ENCODE data around the gene KLF9.

KLF9 gene

GRCh38 chr9:70382709-70383605, 31.5 kb downstream of the KLF9 start:
- Mint-ChIP-seq H3K36me3 (ENCODE audit: low read depth) (peaks cover 28% of the 10 kb centered on the region), H3K9me3 (no peaks in the 10 kb centered on the region), H3K4me3 (no peak overlapping the region), H3K27ac (no peak overlapping the region), H3K27me3 (no peaks in the 10 kb centered on the region), H3K4me1 (peaks cover 17% of the 10 kb centered on the region)
- DNase-seq (no peak), ATAC-seq (no peak)

GRCh38 chr9:70382046-70382708, 32.3 kb downstream of the KLF9 start:
- Mint-ChIP-seq H3K4me3 (no peak overlapping the region), H3K27ac (no peak overlapping the region)

GRCh38 chr9:70374962-70375618, 39.4 kb downstream of the KLF9 start:
- ATAC-seq (no peak), DNase-seq (no peak)
- Mint-ChIP-seq H3K4me3 (no peak overlapping the region), H3K4me1 (no peaks in the 10 kb centered on the region), H3K9me3 (no peaks in the 10 kb centered on the region), H3K36me3 (ENCODE audit: low read depth) (no peaks in the 10 kb centered on the region), H3K27ac (no peak overlapping the region), H3K27me3 (no peaks in the 10 kb centered on the region)

More at GRCh38 chr9:70382046-70382708, 32.3 kb downstream of the KLF9 start:
- peaks cover 23% of the 10 kb centered on the region for H3K36me3 Mint-ChIP-seq (ENCODE audit: low read depth)
- H3K27me3 Mint-ChIP-seq = no peaks in the 10 kb centered on the region
- H3K4me1 Mint-ChIP-seq = peaks cover 11% of the 10 kb centered on the region
- no peaks in the 10 kb centered on the region for H3K9me3 Mint-ChIP-seq
- DNase-seq (no peak), ATAC-seq (no peak)

- H3K4me1 Mint-ChIP-seq = no peaks in the 10 kb centered on the region
- H3K4me3 Mint-ChIP-seq = no peak overlapping the region
- H3K27ac Mint-ChIP-seq = no peak overlapping the region
- DNase-seq = no peak
- no peaks in the 10 kb centered on the region for H3K27me3 Mint-ChIP-seq
- ATAC-seq = no peak
- H3K9me3 Mint-ChIP-seq = no peaks in the 10 kb centered on the region
- no peaks in the 10 kb centered on the region for H3K36me3 Mint-ChIP-seq (ENCODE audit: low read depth)
Measured at GRCh38 chr9:70367305-70367930, 47.0 kb downstream of the KLF9 start.

GRCh38 chr9:70363760-70364159, 50.7 kb downstream of the KLF9 start:
- Mint-ChIP-seq H3K27ac (no peak overlapping the region), H3K36me3 (ENCODE audit: low read depth) (no peaks in the 10 kb centered on the region), H3K4me3 (no peak overlapping the region), H3K27me3 (no peaks in the 10 kb centered on the region), H3K9me3 (no peaks in the 10 kb centered on the region), H3K4me1 (no peaks in the 10 kb centered on the region)
- ATAC-seq = no peak
- DNase-seq = no peak

GRCh38 chr9:70362952-70363351, 51.5 kb downstream of the KLF9 start:
- no peak for ATAC-seq
- Mint-ChIP-seq H3K9me3 (no peaks in the 10 kb centered on the region), H3K4me1 (no peaks in the 10 kb centered on the region), H3K4me3 (no peak overlapping the region), H3K27me3 (no peaks in the 10 kb centered on the region), H3K36me3 (ENCODE audit: low read depth) (no peaks in the 10 kb centered on the region), H3K27ac (no peak overlapping the region)
- no peak for DNase-seq

GRCh38 chr9:70355801-70356200, 58.7 kb downstream of the KLF9 start:
- H3K36me3 Mint-ChIP-seq (ENCODE audit: low read depth) = peaks cover 19% of the 10 kb centered on the region
- no peak for ATAC-seq

GRCh38 chr9:70352802-70353201, 61.7 kb downstream of the KLF9 start:
- DNase-seq (no peak), ATAC-seq (no peak)
- H3K9me3 Mint-ChIP-seq = no peaks in the 10 kb centered on the region
- no peak overlapping the region for H3K27ac Mint-ChIP-seq
- peaks cover 2% of the 10 kb centered on the region for H3K4me1 Mint-ChIP-seq
- no peak overlapping the region for H3K4me3 Mint-ChIP-seq
- no peaks in the 10 kb centered on the region for H3K27me3 Mint-ChIP-seq
- peaks cover 26% of the 10 kb centered on the region for H3K36me3 Mint-ChIP-seq (ENCODE audit: low read depth)

More at GRCh38 chr9:70355801-70356200, 58.7 kb downstream of the KLF9 start:
- no peak overlapping the region for H3K4me3 Mint-ChIP-seq
- H3K27me3 Mint-ChIP-seq = no peaks in the 10 kb centered on the region
- H3K4me1 Mint-ChIP-seq = peaks cover 2% of the 10 kb centered on the region
- H3K27ac Mint-ChIP-seq = no peak overlapping the region
- DNase-seq = no peak
- H3K9me3 Mint-ChIP-seq = no peaks in the 10 kb centered on the region

GRCh38 chr9:70352356-70352755, 62.1 kb downstream of the KLF9 start:
- Mint-ChIP-seq H3K9me3 (no peaks in the 10 kb centered on the region), H3K27me3 (no peaks in the 10 kb centered on the region), H3K36me3 (ENCODE audit: low read depth) (peaks cover 29% of the 10 kb centered on the region), H3K4me1 (peaks cover 2% of the 10 kb centered on the region), H3K27ac (no peak overlapping the region), H3K4me3 (no peak overlapping the region)
- ATAC-seq (no peak), DNase-seq (no peak)

- H3K27me3 Mint-ChIP-seq = no peaks in the 10 kb centered on the region
- DNase-seq = no peak
- no peaks in the 10 kb centered on the region for H3K4me1 Mint-ChIP-seq
- no peak for ATAC-seq
- no peak overlapping the region for H3K4me3 Mint-ChIP-seq
- no peaks in the 10 kb centered on the region for H3K9me3 Mint-ChIP-seq
- H3K27ac Mint-ChIP-seq = no peak overlapping the region
- peaks cover 32% of the 10 kb centered on the region for H3K36me3 Mint-ChIP-seq (ENCODE audit: low read depth)
Measured at GRCh38 chr9:70347046-70347445, 67.4 kb downstream of the KLF9 start.

GRCh38 chr9:70340572-70340971, 73.9 kb downstream of the KLF9 start:
- Mint-ChIP-seq H3K27ac (no peak overlapping the region), H3K4me1 (peaks cover 5% of the 10 kb centered on the region), H3K9me3 (no peaks in the 10 kb centered on the region), H3K27me3 (no peaks in the 10 kb centered on the region), H3K4me3 (no peak overlapping the region), H3K36me3 (ENCODE audit: low read depth) (peaks cover 34% of the 10 kb centered on the region)
- ATAC-seq (no peak), DNase-seq (no peak)
